Panc1 (cell line): ENCODE measurements around the gene NME3. TPM values are rescaled to one million over a fixed set of nuclear protein-coding genes. Genes with fewer than 3 reads are reported as not detected.

Source experiments
- ATAC-seq: fragments of 200-7000 bp; cut with Tn5 transposase; 2 replicates; pipeline ENCODE4 v1.9.1; 2020; ENCODE audit warnings: mild to moderate bottlenecking, moderate library complexity
- BruUV-seq: library from RNA; stranded (reverse); fragments of 400-500 nt; replicated peaks from 2 replicates; lab custom pipeline; 2021; lab: Mats Ljungman, UMichigan
- CTCF ChIA-PET: fragments of 300-600 bp; sonication (Branson Sonifier 250); formaldehyde crosslinking; loops from one replicate; lab custom pipeline; 2022; ENCODE audit warnings: antibody characterized with exemption; lab: Charles Lee
- POLR2A ChIA-PET: fragments of 300-600 bp; sonication (Branson Sonifier 250); formaldehyde crosslinking; loops from one replicate; lab custom pipeline; 2022; ENCODE audit warnings: antibody characterized with exemption; lab: Charles Lee
- DNase-seq: peaks from one replicate; pipeline ENCODE4 v3.0.0-alpha.2; 2010; ENCODE audit warnings: low read depth, low spot score
- H3K27ac ChIP-seq: 2 replicates; pipeline ENCODE4 v1.5.1; 2011; ENCODE audit warnings: mild to moderate bottlenecking, low read length, inconsistent platforms
- H3K27me3 ChIP-seq: fragments of 200-500 bp; sonication (Bioruptor generic); 2 replicates; pipeline ENCODE4 v1.6.0; 2014; ENCODE audit warnings: low read length, inconsistent platforms; ENCODE audit not compliant: control insufficient read depth, insufficient read depth
- H3K36me3 ChIP-seq: fragments of 200-500 bp; sonication (Bioruptor generic); 2 replicates; pipeline ENCODE4 v1.5.1; 2014; ENCODE audit warnings: inconsistent platforms, mild to moderate bottlenecking, low read length, moderate library complexity; ENCODE audit not compliant: control insufficient read depth, insufficient read depth
- H3K4me1 ChIP-seq: 2 replicates; pipeline ENCODE4 v1.5.1; 2011; ENCODE audit warnings: inconsistent platforms, mild to moderate bottlenecking, low read length, moderate library complexity; ENCODE audit not compliant: control insufficient read depth, insufficient read depth
- H3K4me3 ChIP-seq, 2 experiments: 2 replicates each; pipeline ENCODE4 v1.5.1; 2011 to 2012; ENCODE audit warnings: low read depth in 2 of 2, low read length in 2 of 2, mild to moderate bottlenecking in 2 of 2, inconsistent platforms in 1 of 2, moderate library complexity in 1 of 2
- H3K9me3 ChIP-seq: fragments of 200-500 bp; sonication (Bioruptor generic); 2 replicates; pipeline ENCODE4 v1.5.1; 2014; ENCODE audit warnings: low read depth, mild to moderate bottlenecking, inconsistent platforms, low read length, moderate library complexity; ENCODE audit not compliant: control insufficient read depth, insufficient read depth
- POLR2AphosphoS5 ChIP-seq: IDR thresholded peaks from 2 replicates; pipeline ENCODE4 v1.6.1; 2012; ENCODE audit warnings: mild to moderate bottlenecking, low read depth, low read length, moderate library complexity
- SIN3A ChIP-seq: IDR thresholded peaks from 2 replicates; pipeline ENCODE4 v1.6.1; 2012; ENCODE audit warnings: low read depth, mild to moderate bottlenecking, low read length, moderate library complexity, borderline replicate concordance; ENCODE audit not compliant: insufficient read depth
- TCF7L2 ChIP-seq: IDR thresholded peaks from 2 replicates; pipeline ENCODE4 v1.6.1; 2011; ENCODE audit warnings: mild to moderate bottlenecking, low read depth, low read length, inconsistent platforms
- in situ Hi-C: cut with HindIII; loops from 2 replicates; pipeline ENCODE4 v1.10.0; 2016; ENCODE audit warnings: low sequenced_read_pairs, low pct_unique_long_range_greater_than_20kb
- intact Hi-C: fragments of 100-400 bp; cut with micrococcal nuclease; formaldehyde crosslinking; loops from one replicate; pipeline ENCODE4 v1.10.0; 2022; ENCODE audit not compliant: unreplicated experiment
- total RNA-seq: library from RNA; stranded (reverse); gene quantifications from one replicate; pipeline ENCODE4 v1.2.1, GENCODE V29; 2021; ENCODE audit not compliant: unreplicated experiment
- TF ChIP-seq, protein P1 (sequence below): fragments of 450-650 bp; IDR thresholded peaks from 2 replicates; pipeline ENCODE4 v1.5.1; 2017; ENCODE audit warnings: mild to moderate bottlenecking
- TF ChIP-seq, protein P2 (sequence below), 2 experiments: IDR thresholded peaks; 2 replicates each; pipeline ENCODE4 v1.6.1; 2011 to 2012; ENCODE audit warnings: low read depth in 2 of 2, control low read depth in 1 of 2, low read length in 1 of 2, mild to moderate bottlenecking in 1 of 2, moderate library complexity in 1 of 2; ENCODE audit not compliant: insufficient read depth in 1 of 2

The NME3 gene
- total RNA-seq, 1 experiment from 2014 or later, result 117 TPM

DNA sequence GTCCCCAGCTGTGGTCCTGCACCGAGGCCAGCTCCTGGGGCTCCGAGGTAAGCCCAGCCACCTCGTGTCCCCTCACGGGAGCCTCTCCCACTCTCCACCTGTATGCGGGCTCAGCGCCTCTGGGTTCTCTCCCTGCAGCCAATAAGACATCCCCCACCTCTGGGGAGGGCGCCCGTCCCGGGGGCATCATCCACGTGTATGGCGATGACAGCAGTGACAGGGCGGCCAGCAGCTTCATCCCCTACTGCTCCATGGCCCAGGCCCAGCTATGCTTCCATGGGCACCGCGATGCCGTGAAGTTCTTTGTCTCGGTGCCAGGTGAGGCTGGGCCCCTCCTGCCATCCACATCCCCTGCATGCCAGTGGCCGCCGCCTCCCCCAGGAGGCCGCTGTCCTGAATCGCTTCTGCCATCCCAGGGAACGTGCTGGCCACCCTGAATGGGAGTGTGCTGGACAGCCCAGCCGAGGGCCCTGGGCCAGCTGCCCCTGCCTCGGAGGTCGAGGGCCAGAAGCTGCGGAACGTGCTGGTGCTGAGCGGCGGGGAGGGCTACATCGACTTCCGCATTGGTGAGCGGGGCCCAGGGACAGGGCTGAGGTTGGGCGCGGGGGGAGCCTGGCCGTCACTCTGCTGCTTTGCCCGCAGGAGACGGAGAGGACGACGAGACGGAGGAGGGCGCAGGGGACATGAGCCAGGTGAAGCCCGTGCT, 3.1 kb downstream of the NME3 start:
- no peaks in the 10 kb centered on the region for H3K27me3 ChIP-seq
- no peak overlapping the region for H3K27ac ChIP-seq
- peaks cover 14% of the 10 kb centered on the region for H3K4me1 ChIP-seq
- POLR2A ChIA-PET, result interaction anchor here (0.6 kb wide), 1 partner anchor 14 kb away, joined by 10 read pairs; no protein-coding TSS in a partner anchor
- in situ Hi-C loops, result no loop called here
- no peak for ATAC-seq
- no peaks in the 10 kb centered on the region for H3K9me3 ChIP-seq
- no TSS peak for BruUV-seq
- CTCF ChIA-PET, result interaction anchor here (0.8 kb wide), 1 partner anchor 96 kb away, joined by 3 read pairs; no protein-coding TSS in a partner anchor
- H3K4me3 ChIP-seq, result no peak overlapping the region
- TF ChIP-seq, protein P1, sequence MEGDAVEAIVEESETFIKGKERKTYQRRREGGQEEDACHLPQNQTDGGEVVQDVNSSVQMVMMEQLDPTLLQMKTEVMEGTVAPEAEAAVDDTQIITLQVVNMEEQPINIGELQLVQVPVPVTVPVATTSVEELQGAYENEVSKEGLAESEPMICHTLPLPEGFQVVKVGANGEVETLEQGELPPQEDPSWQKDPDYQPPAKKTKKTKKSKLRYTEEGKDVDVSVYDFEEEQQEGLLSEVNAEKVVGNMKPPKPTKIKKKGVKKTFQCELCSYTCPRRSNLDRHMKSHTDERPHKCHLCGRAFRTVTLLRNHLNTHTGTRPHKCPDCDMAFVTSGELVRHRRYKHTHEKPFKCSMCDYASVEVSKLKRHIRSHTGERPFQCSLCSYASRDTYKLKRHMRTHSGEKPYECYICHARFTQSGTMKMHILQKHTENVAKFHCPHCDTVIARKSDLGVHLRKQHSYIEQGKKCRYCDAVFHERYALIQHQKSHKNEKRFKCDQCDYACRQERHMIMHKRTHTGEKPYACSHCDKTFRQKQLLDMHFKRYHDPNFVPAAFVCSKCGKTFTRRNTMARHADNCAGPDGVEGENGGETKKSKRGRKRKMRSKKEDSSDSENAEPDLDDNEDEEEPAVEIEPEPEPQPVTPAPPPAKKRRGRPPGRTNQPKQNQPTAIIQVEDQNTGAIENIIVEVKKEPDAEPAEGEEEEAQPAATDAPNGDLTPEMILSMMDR, result no peak
- TF ChIP-seq SIN3A (no peak), TCF7L2 (no peak), POLR2AphosphoS5 (no peak)
- TF ChIP-seq, protein P2, sequence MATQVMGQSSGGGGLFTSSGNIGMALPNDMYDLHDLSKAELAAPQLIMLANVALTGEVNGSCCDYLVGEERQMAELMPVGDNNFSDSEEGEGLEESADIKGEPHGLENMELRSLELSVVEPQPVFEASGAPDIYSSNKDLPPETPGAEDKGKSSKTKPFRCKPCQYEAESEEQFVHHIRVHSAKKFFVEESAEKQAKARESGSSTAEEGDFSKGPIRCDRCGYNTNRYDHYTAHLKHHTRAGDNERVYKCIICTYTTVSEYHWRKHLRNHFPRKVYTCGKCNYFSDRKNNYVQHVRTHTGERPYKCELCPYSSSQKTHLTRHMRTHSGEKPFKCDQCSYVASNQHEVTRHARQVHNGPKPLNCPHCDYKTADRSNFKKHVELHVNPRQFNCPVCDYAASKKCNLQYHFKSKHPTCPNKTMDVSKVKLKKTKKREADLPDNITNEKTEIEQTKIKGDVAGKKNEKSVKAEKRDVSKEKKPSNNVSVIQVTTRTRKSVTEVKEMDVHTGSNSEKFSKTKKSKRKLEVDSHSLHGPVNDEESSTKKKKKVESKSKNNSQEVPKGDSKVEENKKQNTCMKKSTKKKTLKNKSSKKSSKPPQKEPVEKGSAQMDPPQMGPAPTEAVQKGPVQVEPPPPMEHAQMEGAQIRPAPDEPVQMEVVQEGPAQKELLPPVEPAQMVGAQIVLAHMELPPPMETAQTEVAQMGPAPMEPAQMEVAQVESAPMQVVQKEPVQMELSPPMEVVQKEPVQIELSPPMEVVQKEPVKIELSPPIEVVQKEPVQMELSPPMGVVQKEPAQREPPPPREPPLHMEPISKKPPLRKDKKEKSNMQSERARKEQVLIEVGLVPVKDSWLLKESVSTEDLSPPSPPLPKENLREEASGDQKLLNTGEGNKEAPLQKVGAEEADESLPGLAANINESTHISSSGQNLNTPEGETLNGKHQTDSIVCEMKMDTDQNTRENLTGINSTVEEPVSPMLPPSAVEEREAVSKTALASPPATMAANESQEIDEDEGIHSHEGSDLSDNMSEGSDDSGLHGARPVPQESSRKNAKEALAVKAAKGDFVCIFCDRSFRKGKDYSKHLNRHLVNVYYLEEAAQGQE (IDR thresholded peaks at IDR 0.05; ENCODE audit: insufficient read depth in 1 of 2, low read depth in 2 of 2, low read length in 1 of 2), result no peak
- H3K36me3 ChIP-seq, result no peaks in the 10 kb centered on the region; the same call in 1 of the 2 replicates
- intact Hi-C loops, result no loop called here
- no peak for DNase-seq

DNA sequence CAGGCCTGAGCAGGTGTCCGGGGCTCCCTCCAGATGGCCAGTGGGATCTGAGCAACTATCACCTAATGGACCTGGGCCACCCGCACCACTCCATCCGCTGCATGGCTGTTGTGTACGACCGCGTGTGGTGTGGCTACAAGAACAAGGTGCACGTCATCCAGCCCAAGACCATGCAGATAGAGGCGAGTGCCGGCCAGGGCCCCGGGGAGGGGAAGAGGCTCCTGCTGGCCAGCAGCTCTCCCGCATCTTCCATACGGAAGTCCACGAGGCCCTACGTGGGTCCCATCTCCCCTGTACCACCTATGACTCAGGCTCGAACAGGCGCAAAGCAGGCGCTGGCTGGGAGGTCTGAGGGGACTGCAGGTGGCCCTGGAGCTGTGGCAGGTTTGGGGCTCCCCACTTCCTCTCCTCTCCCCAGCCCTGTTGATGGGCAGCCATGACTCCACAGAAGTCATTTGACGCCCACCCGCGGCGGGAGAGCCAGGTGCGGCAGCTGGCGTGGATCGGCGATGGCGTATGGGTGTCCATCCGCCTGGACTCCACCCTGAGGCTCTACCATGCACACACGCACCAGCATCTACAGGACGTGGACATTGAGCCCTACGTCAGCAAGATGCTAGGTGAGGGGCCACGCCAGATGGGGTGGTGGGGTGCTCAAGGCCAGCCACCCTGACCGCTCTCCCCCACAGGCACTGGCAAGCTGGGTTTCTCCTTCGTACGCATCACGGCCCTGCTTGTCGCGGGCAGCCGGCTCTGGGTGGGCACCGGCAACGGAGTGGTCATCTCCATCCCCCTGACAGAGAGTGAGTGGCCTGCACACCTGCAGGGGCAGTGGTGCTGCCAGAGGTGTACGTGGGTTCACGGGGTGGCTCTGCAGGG, 4.0 kb downstream of the NME3 start:
- DNase-seq (no peak), ATAC-seq (no peak)
- no peaks in the 10 kb centered on the region; the same call in 1 of the 2 replicates for H3K36me3 ChIP-seq
- no peak overlapping the region for H3K4me3 ChIP-seq
- no peaks in the 10 kb centered on the region for H3K27me3 ChIP-seq
- intact Hi-C loops, result no loop called here
- TF ChIP-seq POLR2AphosphoS5, result no peak
- TF ChIP-seq, protein P2 (IDR thresholded peaks at IDR 0.05; ENCODE audit: insufficient read depth in 1 of 2, low read depth in 2 of 2, low read length in 1 of 2), result no peak
- no peak for TF ChIP-seq TCF7L2
- TF ChIP-seq SIN3A, result no peak
- TF ChIP-seq, protein P1, result no peak
- H3K4me1 ChIP-seq, result peaks cover 14% of the 10 kb centered on the region
- CTCF ChIA-PET, result no interaction called here
- no peak overlapping the region for H3K27ac ChIP-seq
- BruUV-seq, result no TSS peak
- POLR2A ChIA-PET, result interaction anchor here (0.6 kb wide), 1 partner anchor 13 kb away, joined by 10 read pairs; no protein-coding TSS in a partner anchor
- H3K9me3 ChIP-seq, result no peaks in the 10 kb centered on the region
- in situ Hi-C loops, result no loop called here
